Neural progenitor cell (in vitro differentiated cells): ENCODE results near the gene CAV2.

Experiments
- EZH2 ChIP-seq: fragments of 200-600 bp; sonication (generic); IDR thresholded peaks from 2 replicates; pipeline ENCODE4 v1.6.1; 2017; ENCODE audit warnings: antibody characterized with exemption, mild to moderate bottlenecking, moderate library complexity
- EZH2phosphoT487 ChIP-seq: fragments of 200-600 bp; sonication (generic); IDR thresholded peaks from 2 replicates; pipeline ENCODE4 v1.6.1; 2017; ENCODE audit warnings: antibody characterized with exemption
- TF ChIP-seq, protein P1 (sequence below): fragments of 200-600 bp; sonication (generic); IDR thresholded peaks from 2 replicates; pipeline ENCODE4 v1.5.1; 2017; ENCODE audit warnings: antibody characterized with exemption, mild to moderate bottlenecking

- TF ChIP-seq, protein P1, sequence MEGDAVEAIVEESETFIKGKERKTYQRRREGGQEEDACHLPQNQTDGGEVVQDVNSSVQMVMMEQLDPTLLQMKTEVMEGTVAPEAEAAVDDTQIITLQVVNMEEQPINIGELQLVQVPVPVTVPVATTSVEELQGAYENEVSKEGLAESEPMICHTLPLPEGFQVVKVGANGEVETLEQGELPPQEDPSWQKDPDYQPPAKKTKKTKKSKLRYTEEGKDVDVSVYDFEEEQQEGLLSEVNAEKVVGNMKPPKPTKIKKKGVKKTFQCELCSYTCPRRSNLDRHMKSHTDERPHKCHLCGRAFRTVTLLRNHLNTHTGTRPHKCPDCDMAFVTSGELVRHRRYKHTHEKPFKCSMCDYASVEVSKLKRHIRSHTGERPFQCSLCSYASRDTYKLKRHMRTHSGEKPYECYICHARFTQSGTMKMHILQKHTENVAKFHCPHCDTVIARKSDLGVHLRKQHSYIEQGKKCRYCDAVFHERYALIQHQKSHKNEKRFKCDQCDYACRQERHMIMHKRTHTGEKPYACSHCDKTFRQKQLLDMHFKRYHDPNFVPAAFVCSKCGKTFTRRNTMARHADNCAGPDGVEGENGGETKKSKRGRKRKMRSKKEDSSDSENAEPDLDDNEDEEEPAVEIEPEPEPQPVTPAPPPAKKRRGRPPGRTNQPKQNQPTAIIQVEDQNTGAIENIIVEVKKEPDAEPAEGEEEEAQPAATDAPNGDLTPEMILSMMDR, result no peak
- TF ChIP-seq EZH2, result no peak
- no peak for TF ChIP-seq EZH2phosphoT487
These were observed 35.9 kb downstream of the CAV2 start for GRCh38 chr7:116535416-116535815.
